Ishikawa (cell line): ENCODE measurements around the gene C3orf85.

Experiments
- CEBPB ChIP-seq: IDR thresholded peaks from 2 replicates; pipeline ENCODE4 v1.6.1; 2012
- CREB1 ChIP-seq: IDR thresholded peaks from 2 replicates; pipeline ENCODE4 v1.6.1; 2012; ENCODE audit warnings: low read depth
- EGR1 ChIP-seq: IDR thresholded peaks from 2 replicates; pipeline ENCODE4 v1.6.1; 2012
- EP300 ChIP-seq: IDR thresholded peaks from 2 replicates; pipeline ENCODE4 v1.6.1; 2012; ENCODE audit warnings: borderline replicate concordance
- FOXM1 ChIP-seq: IDR thresholded peaks from 2 replicates; pipeline ENCODE4 v1.6.1; 2012; ENCODE audit warnings: low read depth, borderline replicate concordance
- MAX ChIP-seq: IDR thresholded peaks from 2 replicates; pipeline ENCODE4 v1.6.1; 2012
- NFIC ChIP-seq: IDR thresholded peaks from 2 replicates; pipeline ENCODE4 v1.6.1; 2012
- RAD21 ChIP-seq: IDR thresholded peaks from 2 replicates; pipeline ENCODE4 v1.6.1; 2012; ENCODE audit warnings: low read depth
- TAF1 ChIP-seq: IDR thresholded peaks from 2 replicates; pipeline ENCODE4 v1.6.1; 2012; ENCODE audit warnings: low read depth, mild to moderate bottlenecking
- TCF12 ChIP-seq: IDR thresholded peaks from 2 replicates; pipeline ENCODE4 v1.6.1; 2012; ENCODE audit warnings: low read depth
- TEAD4 ChIP-seq: IDR thresholded peaks from 2 replicates; pipeline ENCODE4 v1.6.1; 2012
- YY1 ChIP-seq: IDR thresholded peaks from 2 replicates; pipeline ENCODE4 v1.6.1; 2012; ENCODE audit warnings: low read depth
- ZBTB7A ChIP-seq: IDR thresholded peaks from 2 replicates; pipeline ENCODE4 v1.6.1; 2012; ENCODE audit warnings: low read depth
- TF ChIP-seq, protein P1 (sequence below): IDR thresholded peaks from 2 replicates; pipeline ENCODE4 v1.6.1; 2012; ENCODE audit warnings: low read depth, mild to moderate bottlenecking
- TF ChIP-seq, protein P2 (sequence below): IDR thresholded peaks from 2 replicates; pipeline ENCODE4 v1.6.1; 2012

The C3orf85 gene

GRCh38 chr3:109115451-109115850 lies 21.1 kb upstream of the C3orf85 start:
- TF ChIP-seq TCF12 (no peak), YY1 (no peak), TAF1 (no peak), NFIC (no peak), TEAD4 (no peak), CREB1 (no peak), RAD21 (no peak), ZBTB7A (no peak), FOXM1 (no peak), CEBPB (no peak), EGR1 (no peak), EP300 (no peak), MAX (no peak)
- TF ChIP-seq, protein P1, sequence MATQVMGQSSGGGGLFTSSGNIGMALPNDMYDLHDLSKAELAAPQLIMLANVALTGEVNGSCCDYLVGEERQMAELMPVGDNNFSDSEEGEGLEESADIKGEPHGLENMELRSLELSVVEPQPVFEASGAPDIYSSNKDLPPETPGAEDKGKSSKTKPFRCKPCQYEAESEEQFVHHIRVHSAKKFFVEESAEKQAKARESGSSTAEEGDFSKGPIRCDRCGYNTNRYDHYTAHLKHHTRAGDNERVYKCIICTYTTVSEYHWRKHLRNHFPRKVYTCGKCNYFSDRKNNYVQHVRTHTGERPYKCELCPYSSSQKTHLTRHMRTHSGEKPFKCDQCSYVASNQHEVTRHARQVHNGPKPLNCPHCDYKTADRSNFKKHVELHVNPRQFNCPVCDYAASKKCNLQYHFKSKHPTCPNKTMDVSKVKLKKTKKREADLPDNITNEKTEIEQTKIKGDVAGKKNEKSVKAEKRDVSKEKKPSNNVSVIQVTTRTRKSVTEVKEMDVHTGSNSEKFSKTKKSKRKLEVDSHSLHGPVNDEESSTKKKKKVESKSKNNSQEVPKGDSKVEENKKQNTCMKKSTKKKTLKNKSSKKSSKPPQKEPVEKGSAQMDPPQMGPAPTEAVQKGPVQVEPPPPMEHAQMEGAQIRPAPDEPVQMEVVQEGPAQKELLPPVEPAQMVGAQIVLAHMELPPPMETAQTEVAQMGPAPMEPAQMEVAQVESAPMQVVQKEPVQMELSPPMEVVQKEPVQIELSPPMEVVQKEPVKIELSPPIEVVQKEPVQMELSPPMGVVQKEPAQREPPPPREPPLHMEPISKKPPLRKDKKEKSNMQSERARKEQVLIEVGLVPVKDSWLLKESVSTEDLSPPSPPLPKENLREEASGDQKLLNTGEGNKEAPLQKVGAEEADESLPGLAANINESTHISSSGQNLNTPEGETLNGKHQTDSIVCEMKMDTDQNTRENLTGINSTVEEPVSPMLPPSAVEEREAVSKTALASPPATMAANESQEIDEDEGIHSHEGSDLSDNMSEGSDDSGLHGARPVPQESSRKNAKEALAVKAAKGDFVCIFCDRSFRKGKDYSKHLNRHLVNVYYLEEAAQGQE = no peak
- TF ChIP-seq, protein P2, sequence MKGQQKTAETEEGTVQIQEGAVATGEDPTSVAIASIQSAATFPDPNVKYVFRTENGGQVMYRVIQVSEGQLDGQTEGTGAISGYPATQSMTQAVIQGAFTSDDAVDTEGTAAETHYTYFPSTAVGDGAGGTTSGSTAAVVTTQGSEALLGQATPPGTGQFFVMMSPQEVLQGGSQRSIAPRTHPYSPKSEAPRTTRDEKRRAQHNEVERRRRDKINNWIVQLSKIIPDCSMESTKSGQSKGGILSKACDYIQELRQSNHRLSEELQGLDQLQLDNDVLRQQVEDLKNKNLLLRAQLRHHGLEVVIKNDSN = no peak

DNA sequence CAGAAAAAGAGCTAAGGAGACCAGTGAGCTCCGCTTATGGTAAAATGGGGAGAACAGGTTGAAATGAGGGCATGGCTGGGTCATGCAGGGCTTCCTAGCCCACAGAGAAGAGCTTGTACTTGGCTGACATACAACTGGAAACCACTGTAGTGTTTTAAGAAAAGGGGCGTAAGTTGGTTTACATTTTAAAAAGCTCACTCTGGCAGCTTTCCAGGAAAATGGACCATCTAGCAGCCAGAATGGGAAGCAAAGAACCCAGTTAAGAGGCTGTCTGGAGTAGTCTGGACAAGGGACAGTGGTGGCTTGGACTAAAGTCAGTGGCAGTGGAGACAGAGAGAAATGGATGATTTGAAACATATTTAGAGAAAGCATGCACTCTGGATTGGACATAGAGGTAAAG lies 20.5 kb upstream of the C3orf85 start:
- TF ChIP-seq MAX (no peak), ZBTB7A (no peak), RAD21 (no peak), EP300 (no peak), TEAD4 (no peak), YY1 (no peak), TCF12 (no peak), NFIC (no peak), TAF1 (no peak), EGR1 (no peak), FOXM1 (no peak)
- TF ChIP-seq, protein P1 = no peak
- TF ChIP-seq, protein P2 = no peak

GRCh38 chr3:109117939-109118338 lies 18.6 kb upstream of the C3orf85 start, which contains the start of gene MORC1:
TSS of gene MORC1 (minus strand) at chr3:109118134. CDS start at chr3:109118059, 75 bp downstream.
- TF ChIP-seq RAD21 = no peak
- no peak for TF ChIP-seq FOXM1
- TF ChIP-seq ZBTB7A = no peak
- no peak for TF ChIP-seq TCF12
- TF ChIP-seq TAF1 = no peak
- no peak for TF ChIP-seq TEAD4
- TF ChIP-seq CEBPB = no peak
- no peak for TF ChIP-seq NFIC
- TF ChIP-seq MAX = no peak
- TF ChIP-seq, protein P1 = no peak
- TF ChIP-seq EP300 = no peak

DNA sequence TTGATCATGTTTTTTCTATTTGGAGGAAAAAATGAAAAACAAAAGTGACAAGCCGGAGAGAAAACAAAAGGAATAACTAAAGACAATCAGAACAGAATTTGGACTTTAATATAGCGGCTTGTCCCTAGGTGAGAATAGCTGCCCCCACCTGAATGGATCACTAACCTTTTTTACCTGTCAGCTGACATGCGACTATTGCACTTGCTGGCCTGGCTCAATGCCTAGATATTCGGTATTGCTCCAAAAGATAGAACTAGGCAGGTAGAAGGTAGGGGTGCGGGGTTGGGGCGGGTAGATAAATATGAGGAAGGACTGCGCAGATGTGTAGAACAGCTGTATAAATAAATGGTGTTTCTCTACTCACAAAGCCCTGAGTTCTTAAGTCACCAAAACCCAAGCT lies 17.9 kb upstream of the C3orf85 start:
- TF ChIP-seq TCF12 (no peak), ZBTB7A (no peak), CREB1 (no peak), NFIC (no peak), TEAD4 (no peak), TAF1 (no peak), YY1 (no peak), FOXM1 (no peak), EGR1 (no peak), CEBPB (no peak), RAD21 (no peak), EP300 (no peak), MAX (no peak)
- TF ChIP-seq, protein P1 = no peak
- TF ChIP-seq, protein P2 = no peak
